ENCODE measurements around the gene ATP8A2.

DNA sequence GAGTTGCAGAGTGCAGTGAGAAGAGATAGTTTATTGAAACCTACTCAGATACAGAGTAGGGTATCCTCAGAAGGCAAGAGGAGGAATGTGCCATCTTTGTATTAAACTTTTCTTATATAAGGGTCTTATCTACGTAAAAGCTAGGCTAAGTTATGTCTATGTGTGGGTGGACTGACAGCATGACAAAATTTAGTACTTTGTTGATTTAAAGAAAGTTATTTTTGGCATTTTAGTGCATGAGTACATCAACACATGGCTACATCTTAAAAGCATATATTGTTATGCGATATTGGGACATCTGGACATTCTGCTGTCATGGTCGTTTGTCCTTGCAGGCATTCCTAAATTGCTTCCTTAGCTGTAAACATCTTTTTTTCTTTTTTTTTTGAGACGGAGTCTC lies 19.0 kb upstream of the ATP8A2 start:
- no peak for TF ChIP-seq CTCF (IDR thresholded peaks at IDR 0.05)
- no peak for TF ChIP-seq ZFX (IDR thresholded peaks at IDR 0.05; ENCODE audit: borderline replicate concordance)

Data from 22Rv1 (cell line).